Hepatocyte (in vitro differentiated cells): ENCODE data around the gene PCYT1A. TPM values are rescaled to one million over a fixed set of nuclear protein-coding genes. Genes with fewer than 3 reads are reported as not detected.
A peak's percentile ranks its signal among the peaks of the same experiment; 100 is the strongest.

Source experiments
- DNase-seq: peaks from one replicate; pipeline ENCODE4 v3.0.0-alpha.2; 2016; ENCODE audit warnings: low spot score
- H2AFZ ChIP-seq: fragments of 200-600 bp; sonication (generic); 2 replicates; pipeline ENCODE4 v1.6.0; 2016; ENCODE audit warnings: antibody characterized with exemption, mild to moderate bottlenecking
- H3K27ac ChIP-seq: fragments of 200-600 bp; sonication (generic); 2 replicates; pipeline ENCODE4 v1.5.1; 2016; ENCODE audit warnings: mild to moderate bottlenecking
- H3K27me3 ChIP-seq: fragments of 200-600 bp; sonication (generic); 2 replicates; pipeline ENCODE4 v1.6.1; 2016
- H3K36me3 ChIP-seq: fragments of 200-600 bp; sonication (generic); replicated peaks from 2 replicates; pipeline ENCODE4 v1.5.1; 2016; ENCODE audit warnings: low read depth; ENCODE audit not compliant: insufficient read depth
- H3K4me1 ChIP-seq: fragments of 200-600 bp; sonication (generic); 2 replicates; pipeline ENCODE4 v1.5.1; 2016; ENCODE audit warnings: mild to moderate bottlenecking, moderate library complexity; ENCODE audit not compliant: insufficient read depth
- H3K4me2 ChIP-seq: fragments of 200-600 bp; sonication (generic); 2 replicates; pipeline ENCODE4 v1.6.0; 2016
- H3K4me3 ChIP-seq: fragments of 200-600 bp; sonication (generic); 2 replicates; pipeline ENCODE4 v1.5.1; 2016; ENCODE audit warnings: mild to moderate bottlenecking
- H3K79me2 ChIP-seq: fragments of 200-600 bp; sonication (generic); 2 replicates; pipeline ENCODE4 v1.6.0; 2017; ENCODE audit warnings: mild to moderate bottlenecking
- H3K9me2 ChIP-seq: fragments of 200-600 bp; sonication (generic); replicated peaks from 2 replicates; pipeline ENCODE4 v1.6.0; 2017; ENCODE audit warnings: mild to moderate bottlenecking; ENCODE audit not compliant: insufficient read depth
- H3K9me3 ChIP-seq: fragments of 200-600 bp; sonication (generic); 2 replicates; pipeline ENCODE4 v1.5.1; 2016; ENCODE audit warnings: low read depth, mild to moderate bottlenecking
- H4K20me1 ChIP-seq: fragments of 200-600 bp; sonication (generic); 2 replicates; pipeline ENCODE4 v1.6.0; 2016; ENCODE audit warnings: mild to moderate bottlenecking; ENCODE audit not compliant: insufficient read depth, poor library complexity, severe bottlenecking
- CTCF ChIP-seq: fragments of 200-600 bp; sonication (generic); IDR thresholded peaks from 2 replicates; pipeline ENCODE4 v1.5.1; 2016; ENCODE audit warnings: antibody characterized with exemption, mild to moderate bottlenecking; ENCODE audit not compliant: poor library complexity
- EZH2 ChIP-seq: fragments of 200-600 bp; sonication (generic); IDR thresholded peaks from 2 replicates; pipeline ENCODE4 v1.6.1; 2016; ENCODE audit warnings: antibody characterized with exemption, mild to moderate bottlenecking, borderline replicate concordance
- EZH2phosphoT487 ChIP-seq: fragments of 200-600 bp; sonication (generic); IDR thresholded peaks from one replicate; pipeline ENCODE4 v1.6.1; 2018; ENCODE audit warnings: antibody characterized with exemption, mild to moderate bottlenecking, low read depth, moderate library complexity; ENCODE audit not compliant: unreplicated experiment, severe bottlenecking
- WGBS: methylation state at CpG from one replicate; pipeline ENCODE4 v1.1.6; 2016; ENCODE audit warnings: low lambda C conversion rate; ENCODE audit errors: missing lambda C conversion rate; 5-methylcytosine and 5-hydroxymethylcytosine counted together
- polyA plus RNA-seq: library from polyadenylated mRNA; unstranded; fragments of >200 nt; fragmentation: Nextera tagmentation; extraction: Ambion mirVana; gene quantifications from 2 replicates; pipeline ENCODE4 v1.2.1, GENCODE V29; 2016
- total RNA-seq: library from RNA; depleted of rRNA; stranded (reverse); fragments of >200 nt; gene quantifications from 2 replicates; pipeline ENCODE4 v1.2.3, GENCODE V29; 2014

The PCYT1A gene
- total and polyA plus RNA-seq, 2 experiments from 2014 or later: 23.8 to 69.7 TPM

DNA sequence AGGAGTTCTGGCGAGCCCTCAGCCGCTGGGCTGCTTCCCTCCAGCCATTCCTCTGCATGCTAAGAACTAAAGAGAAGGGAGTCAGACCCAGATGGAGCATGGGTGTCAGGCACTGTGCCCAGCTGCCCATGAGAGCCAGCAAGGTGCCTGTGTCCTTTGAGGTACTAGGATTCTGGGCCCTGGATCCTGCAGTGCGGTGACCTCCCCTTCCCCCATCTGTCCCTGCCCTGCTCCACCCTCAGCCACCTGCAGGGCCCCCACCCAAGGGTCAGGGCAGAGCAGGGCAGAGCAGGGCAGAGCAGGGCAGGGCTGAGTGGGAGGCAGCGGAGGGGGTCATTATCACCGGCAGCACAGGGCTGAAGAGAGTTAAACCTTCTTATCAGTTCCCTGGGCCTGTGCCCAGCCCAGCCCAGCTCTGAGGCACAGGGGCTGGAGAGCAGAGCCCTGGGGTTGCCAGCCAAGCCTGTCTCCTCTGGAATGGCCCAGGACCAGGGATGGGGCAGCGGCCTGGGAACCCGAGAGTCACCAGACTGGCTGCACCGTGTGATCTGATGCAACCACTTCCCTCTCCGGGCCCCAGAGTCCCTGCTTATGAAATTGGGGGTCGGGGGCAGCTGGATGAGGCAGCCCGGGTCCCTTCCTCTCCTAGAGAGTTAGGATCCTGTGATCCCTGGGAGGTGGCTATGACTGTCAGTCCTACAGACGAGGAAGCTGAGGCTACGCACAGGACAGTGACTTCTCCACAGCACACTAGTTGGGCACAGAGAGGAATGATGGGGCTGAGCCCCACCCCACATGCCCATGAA, 93.6 kb downstream of the PCYT1A start:
- Histone ChIP-seq H3K9me3 (no peaks in the 10 kb centered on the region), H3K4me3 (no peak overlapping the region), H4K20me1 (no peaks in the 10 kb centered on the region), H3K79me2 (no peaks in the 10 kb centered on the region), H3K27me3 (no peaks in the 10 kb centered on the region), H3K27ac (no peak overlapping the region), H3K4me2 (no peak overlapping the region), H2AFZ (no peak overlapping the region), H3K36me3 (no peaks in the 10 kb centered on the region), H3K9me2 (no peaks in the 10 kb centered on the region), H3K4me1 (peaks cover 12% of the 10 kb centered on the region)
- WGBS: 80% methylated on average over 12 of the region's 13 CpGs
- peak; percentile 47 for DNase-seq
- no peak for TF ChIP-seq CTCF
- no peak for TF ChIP-seq EZH2
- TF ChIP-seq EZH2phosphoT487: no peak

- DNase-seq: no peak
- H3K27ac ChIP-seq: no peak overlapping the region
- H3K36me3 ChIP-seq: no peaks in the 10 kb centered on the region
- H4K20me1 ChIP-seq: no peaks in the 10 kb centered on the region
- no peaks in the 10 kb centered on the region for H3K79me2 ChIP-seq
- H3K4me3 ChIP-seq: no peak overlapping the region
- TF ChIP-seq CTCF: no peak
- TF ChIP-seq EZH2: no peak
- no peak for TF ChIP-seq EZH2phosphoT487
- WGBS: 87% methylated on average over 15 of the region's 15 CpGs
- no peaks in the 10 kb centered on the region for H3K9me3 ChIP-seq
- H3K4me1 ChIP-seq: peaks cover 12% of the 10 kb centered on the region
- H3K9me2 ChIP-seq: no peaks in the 10 kb centered on the region
- no peaks in the 10 kb centered on the region for H3K27me3 ChIP-seq
- H3K4me2 ChIP-seq: no peak overlapping the region
- H2AFZ ChIP-seq: no peak overlapping the region
Measured at GRCh38 chr3:196193133-196193735, 94.3 kb downstream of the PCYT1A start.

GRCh38 chr3:196192524-196193051, 94.9 kb downstream of the PCYT1A start:
- Histone ChIP-seq H3K79me2 (no peaks in the 10 kb centered on the region), H3K4me1 (peaks cover 12% of the 10 kb centered on the region), H4K20me1 (no peaks in the 10 kb centered on the region), H3K4me3 (no peak overlapping the region), H2AFZ (no peak overlapping the region), H3K9me3 (no peaks in the 10 kb centered on the region), H3K36me3 (no peaks in the 10 kb centered on the region), H3K27me3 (no peaks in the 10 kb centered on the region), H3K9me2 (no peaks in the 10 kb centered on the region), H3K27ac (no peak overlapping the region), H3K4me2 (no peak overlapping the region)
- WGBS: 68% methylated on average over 12 of the region's 14 CpGs
- TF ChIP-seq EZH2phosphoT487: no peak
- no peak for TF ChIP-seq CTCF
- TF ChIP-seq EZH2: no peak
- no peak for DNase-seq
